DOHH2 (cell line): ENCODE data around the gene MPZL3.
A peak's percentile ranks its signal among the peaks of the same experiment; 100 is the strongest.
"Not testable (repeated sequence)": the region's sequence is repeated elsewhere in the genome, so short reads cannot be mapped to it uniquely, and the experiment has no call there.

Experiments used
- H3F3A ChIP-seq: fragments of 200-600 bp; sonication (generic), shearing (Covaris generic); 2 replicates; pipeline ENCODE4 v1.6.0; 2016; ENCODE audit warnings: antibody characterized with exemption, mild to moderate bottlenecking; ENCODE audit not compliant: control insufficient read depth, insufficient read depth
- H3K27ac ChIP-seq: fragments of 200-600 bp; sonication (generic); 2 replicates; pipeline ENCODE4 v1.5.1; 2014; ENCODE audit warnings: low read depth, mild to moderate bottlenecking, low read length, moderate library complexity
- H3K27me3 ChIP-seq: fragments of 200-600 bp; sonication (generic); 2 replicates; pipeline ENCODE4 v1.6.1; 2014; ENCODE audit warnings: mild to moderate bottlenecking, low read length, mixed read lengths; ENCODE audit not compliant: control insufficient read depth
- H3K36me3 ChIP-seq: fragments of 200-600 bp; sonication (generic); 2 replicates; pipeline ENCODE4 v1.6.1; 2014; ENCODE audit warnings: mild to moderate bottlenecking, low read length, moderate library complexity, mixed read lengths; ENCODE audit not compliant: control insufficient read depth
- H3K4me1 ChIP-seq: fragments of 200-600 bp; sonication (generic); 2 replicates; pipeline ENCODE4 v1.6.1; 2014; ENCODE audit warnings: mild to moderate bottlenecking, low read length, mixed read lengths; ENCODE audit not compliant: control insufficient read depth
- H3K4me2 ChIP-seq: fragments of 200-600 bp; sonication (generic); 2 replicates; pipeline ENCODE4 v1.6.0; 2014; ENCODE audit warnings: mild to moderate bottlenecking, low read length, moderate library complexity
- H3K4me3 ChIP-seq: fragments of 200-600 bp; sonication (generic); 2 replicates; pipeline ENCODE4 v1.5.1; 2014; ENCODE audit warnings: mild to moderate bottlenecking, low read length, mixed read lengths
- H3K79me2 ChIP-seq: fragments of 200-600 bp; sonication (generic); 2 replicates; pipeline ENCODE4 v1.6.1; 2014; ENCODE audit warnings: mild to moderate bottlenecking, low read length, mixed read lengths; ENCODE audit not compliant: control insufficient read depth
- H3K9me2 ChIP-seq: fragments of 200-600 bp; sonication (generic); replicated peaks from 2 replicates; pipeline ENCODE4 v1.6.1; 2014; ENCODE audit warnings: mild to moderate bottlenecking, low read length, mixed read lengths; ENCODE audit not compliant: control insufficient read depth
- H3K9me3 ChIP-seq: fragments of 200-600 bp; sonication (generic); 2 replicates; pipeline ENCODE4 v1.6.1; 2014; ENCODE audit warnings: antibody characterized with exemption, low read length, mixed read lengths; ENCODE audit not compliant: control insufficient read depth, insufficient read depth
- H4K20me1 ChIP-seq: fragments of 200-600 bp; sonication (generic); 2 replicates; pipeline ENCODE4 v1.6.0; 2014; ENCODE audit warnings: low read depth, mild to moderate bottlenecking, antibody characterized with exemption, low read length, moderate library complexity; ENCODE audit not compliant: control insufficient read depth, insufficient read depth
- CTCF ChIP-seq: fragments of 200-600 bp; sonication (generic); IDR thresholded peaks from one replicate; pipeline ENCODE4 v1.5.1; 2014; ENCODE audit warnings: antibody characterized with exemption, mild to moderate bottlenecking, low read depth, low read length; ENCODE audit not compliant: poor library complexity, severe bottlenecking
- EZH2phosphoT487 ChIP-seq: fragments of 200-600 bp; sonication (generic); IDR thresholded peaks from 2 replicates; pipeline ENCODE4 v1.6.1; 2017; ENCODE audit warnings: borderline replicate concordance, mild to moderate bottlenecking, antibody characterized with exemption, low read length, moderate library complexity, mixed read lengths

Gene MPZL3

GRCh38 chr11:118186346-118187107, 65.6 kb downstream of the MPZL3 start:
- Histone ChIP-seq H3K79me2 (no peaks in the 10 kb centered on the region), H3K4me3 (no peak overlapping the region), H3K9me3 (no peaks in the 10 kb centered on the region), H4K20me1 (no peaks in the 10 kb centered on the region), H3K27ac (no peak overlapping the region), H3K9me2 (no peaks in the 10 kb centered on the region), H3F3A (no peaks in the 10 kb centered on the region), H3K27me3 (peaks cover 7% of the 10 kb centered on the region; the same call in 1 of the 2 replicates), H3K4me2 (no peak overlapping the region), H3K36me3 (no peaks in the 10 kb centered on the region), H3K4me1 (peaks cover 6% of the 10 kb centered on the region)
- no peak for TF ChIP-seq CTCF
- no peak for TF ChIP-seq EZH2phosphoT487

- Histone ChIP-seq H3K36me3 (no peaks in the 10 kb centered on the region), H3K9me2 (no peaks in the 10 kb centered on the region), H3K27me3 (peaks cover 7% of the 10 kb centered on the region; the same call in 1 of the 2 replicates), H4K20me1 (no peaks in the 10 kb centered on the region), H3K4me2 (no peak overlapping the region), H3K9me3 (no peaks in the 10 kb centered on the region), H3F3A (no peaks in the 10 kb centered on the region), H3K4me3 (no peak overlapping the region), H3K4me1 (peaks cover 14% of the 10 kb centered on the region), H3K79me2 (no peaks in the 10 kb centered on the region), H3K27ac (no peak overlapping the region)
- TF ChIP-seq CTCF (no peak), EZH2phosphoT487 (no peak)
These were observed 67.2 kb downstream of the MPZL3 start for GRCh38 chr11:118184784-118185579.

DNA sequence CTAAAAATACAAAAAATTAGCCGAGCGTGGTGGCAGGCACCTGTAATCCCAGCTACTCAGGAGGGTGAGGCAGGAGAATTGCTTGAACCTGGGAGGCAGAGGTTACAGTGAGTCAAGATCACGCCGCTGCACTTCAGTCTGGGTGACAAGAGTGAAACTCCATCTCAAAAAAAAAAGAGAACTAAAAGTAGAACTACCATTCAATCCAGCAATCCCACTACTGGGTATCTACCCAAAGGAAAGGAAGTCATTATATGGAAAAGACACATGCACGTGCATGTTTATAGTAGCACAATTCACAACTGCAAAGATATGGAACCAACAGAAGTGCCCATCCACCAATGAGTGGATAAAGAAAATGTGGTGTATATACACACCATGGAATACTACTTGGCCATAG, 68.5 kb downstream of the MPZL3 start:
- not testable (repeated sequence) for H3K27ac ChIP-seq, H3K9me3 ChIP-seq, H3K27me3 ChIP-seq, H3K4me3 ChIP-seq, H3K9me2 ChIP-seq, H4K20me1 ChIP-seq, H3K4me2 ChIP-seq, H3K79me2 ChIP-seq, H3K36me3 ChIP-seq, H3F3A ChIP-seq
- H3K4me1 ChIP-seq: peaks cover 16% of the 10 kb centered on the region

DNA sequence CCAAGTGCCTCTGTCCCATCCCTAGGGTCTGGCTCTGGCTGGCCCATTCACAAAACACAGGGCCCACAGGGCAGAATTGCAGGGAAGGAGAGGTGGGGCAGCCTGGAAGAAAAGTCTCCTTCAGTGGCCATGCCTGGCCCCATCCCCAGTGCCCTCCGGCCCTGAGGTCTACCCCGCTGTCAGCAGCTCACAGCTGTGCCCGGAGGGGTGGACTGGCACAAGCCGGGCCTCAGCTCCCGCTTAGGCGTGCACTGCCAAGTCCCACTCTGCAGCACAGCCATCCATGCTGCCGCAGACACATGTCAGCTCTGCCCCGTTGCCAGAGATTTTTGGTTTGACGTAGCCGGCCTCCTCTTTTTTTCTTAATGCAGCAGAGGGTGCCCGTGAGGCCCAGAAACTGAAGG, 71.9 kb downstream of the MPZL3 start:
- no peaks in the 10 kb centered on the region for H3K27me3 ChIP-seq
- H3K4me1 ChIP-seq: peaks cover 16% of the 10 kb centered on the region
- TF ChIP-seq EZH2phosphoT487: no peak
- TF ChIP-seq CTCF: no peak
- H3K79me2 ChIP-seq: no peaks in the 10 kb centered on the region
- no peaks in the 10 kb centered on the region for H3K9me2 ChIP-seq
- no peaks in the 10 kb centered on the region for H4K20me1 ChIP-seq
- H3K9me3 ChIP-seq: no peaks in the 10 kb centered on the region
- 0 out of 2 replicates have a peak, but pooled peaks cover 2% of the 10 kb centered on the region for H3F3A ChIP-seq
- H3K27ac ChIP-seq: no peak overlapping the region
- H3K4me3 ChIP-seq: no peak overlapping the region
- H3K4me2 ChIP-seq: peak overlapping the region; percentile 28; the same call in 1 of the 2 replicates
- H3K36me3 ChIP-seq: no peaks in the 10 kb centered on the region
